DND-41 (cell line): ENCODE results near the gene PRAC2.
A peak's percentile ranks its signal among the peaks of the same experiment; 100 is the strongest.

ENCODE experiments used
- ATAC-seq: fragments of 200-7000 bp; cut with Tn5 transposase; 3 replicates; pipeline ENCODE4 v1.9.1; 2021; ENCODE audit warnings: low read depth; ENCODE audit not compliant: insufficient read depth
- DNase-seq: peaks from one replicate; pipeline ENCODE4 v3.0.0-alpha.2; 2020
- H2AFZ ChIP-seq: 2 replicates; pipeline ENCODE4 v1.6.0; 2012; ENCODE audit warnings: low read depth, low read length
- H3K27ac ChIP-seq: 2 replicates; pipeline ENCODE4 v1.5.1; 2012; ENCODE audit warnings: low read length, inconsistent platforms
- H3K27me3 ChIP-seq: fragments of 200-600 bp; sonication (generic); 2 replicates; pipeline ENCODE4 v1.6.0; 2012; ENCODE audit warnings: low read length, mild to moderate bottlenecking, inconsistent platforms; ENCODE audit not compliant: insufficient read depth, poor library complexity
- H3K36me3 ChIP-seq: 2 replicates; pipeline ENCODE4 v1.5.1; 2012; ENCODE audit warnings: low read length, inconsistent platforms; ENCODE audit not compliant: insufficient read depth
- H3K4me1 ChIP-seq: 2 replicates; pipeline ENCODE4 v1.5.1; 2012; ENCODE audit warnings: mild to moderate bottlenecking, low read length; ENCODE audit not compliant: insufficient read depth
- H3K4me2 ChIP-seq: 2 replicates; pipeline ENCODE4 v1.6.0; 2012; ENCODE audit warnings: mild to moderate bottlenecking, moderate library complexity, low read length, inconsistent platforms; ENCODE audit not compliant: insufficient read depth
- H3K4me3 ChIP-seq, 2 experiments: fragments of 200-600 bp in 1 of 2; shearing (Covaris generic) in 1 of 2; 2 replicates each; pipeline ENCODE4 v1.5.1; 2012 to 2016; ENCODE audit warnings: inconsistent platforms in 2 of 2, low read length in 2 of 2, mild to moderate bottlenecking in 2 of 2, low read depth in 1 of 2, moderate library complexity in 1 of 2
- H3K79me2 ChIP-seq: 2 replicates; pipeline ENCODE4 v1.6.0; 2012; ENCODE audit warnings: low read length, inconsistent platforms; ENCODE audit not compliant: insufficient read depth
- H3K9ac ChIP-seq: 2 replicates; pipeline ENCODE4 v1.6.0; 2012; ENCODE audit warnings: low read depth, mild to moderate bottlenecking, inconsistent platforms, low read length, moderate library complexity
- H3K9me3 ChIP-seq: 2 replicates; pipeline ENCODE4 v1.5.1; 2012; ENCODE audit warnings: low read length, moderate library complexity, mild to moderate bottlenecking, inconsistent platforms; ENCODE audit not compliant: insufficient read depth, severe bottlenecking
- H4K20me1 ChIP-seq: 2 replicates; pipeline ENCODE4 v1.6.0; 2012; ENCODE audit warnings: low read length; ENCODE audit not compliant: insufficient read depth
- EZH2 ChIP-seq: IDR thresholded peaks from 3 replicates; pipeline ENCODE4 v1.6.1; 2012; ENCODE audit warnings: borderline replicate concordance, low read depth, mild to moderate bottlenecking, moderate library complexity, low read length, inconsistent platforms; ENCODE audit not compliant: severe bottlenecking
- TF ChIP-seq, protein P1 (sequence below): IDR thresholded peaks from 2 replicates; pipeline ENCODE4 v1.5.1; 2012; ENCODE audit warnings: borderline replicate concordance, low read length, moderate library complexity, mild to moderate bottlenecking; ENCODE audit not compliant: poor library complexity, severe bottlenecking; ENCODE audit errors: extremely low read depth

PRAC2 gene

GRCh38 chr17:48769009-48769675, 46.2 kb downstream of the PRAC2 start:
- H3K4me3 ChIP-seq = no peak overlapping the region
- no peaks in the 10 kb centered on the region for H3K9me3 ChIP-seq
- no peak overlapping the region for H3K27ac ChIP-seq
- H2AFZ ChIP-seq = peak overlapping the region; percentile 22; the same call in 1 of the 2 replicates
- no peak for DNase-seq
- H3K4me2 ChIP-seq = no peak overlapping the region
- TF ChIP-seq, protein P1, sequence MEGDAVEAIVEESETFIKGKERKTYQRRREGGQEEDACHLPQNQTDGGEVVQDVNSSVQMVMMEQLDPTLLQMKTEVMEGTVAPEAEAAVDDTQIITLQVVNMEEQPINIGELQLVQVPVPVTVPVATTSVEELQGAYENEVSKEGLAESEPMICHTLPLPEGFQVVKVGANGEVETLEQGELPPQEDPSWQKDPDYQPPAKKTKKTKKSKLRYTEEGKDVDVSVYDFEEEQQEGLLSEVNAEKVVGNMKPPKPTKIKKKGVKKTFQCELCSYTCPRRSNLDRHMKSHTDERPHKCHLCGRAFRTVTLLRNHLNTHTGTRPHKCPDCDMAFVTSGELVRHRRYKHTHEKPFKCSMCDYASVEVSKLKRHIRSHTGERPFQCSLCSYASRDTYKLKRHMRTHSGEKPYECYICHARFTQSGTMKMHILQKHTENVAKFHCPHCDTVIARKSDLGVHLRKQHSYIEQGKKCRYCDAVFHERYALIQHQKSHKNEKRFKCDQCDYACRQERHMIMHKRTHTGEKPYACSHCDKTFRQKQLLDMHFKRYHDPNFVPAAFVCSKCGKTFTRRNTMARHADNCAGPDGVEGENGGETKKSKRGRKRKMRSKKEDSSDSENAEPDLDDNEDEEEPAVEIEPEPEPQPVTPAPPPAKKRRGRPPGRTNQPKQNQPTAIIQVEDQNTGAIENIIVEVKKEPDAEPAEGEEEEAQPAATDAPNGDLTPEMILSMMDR = no peak
- TF ChIP-seq EZH2 = no peak
- ATAC-seq = no peak
- H4K20me1 ChIP-seq = no peaks in the 10 kb centered on the region
- H3K4me1 ChIP-seq = no peaks in the 10 kb centered on the region
- no peak overlapping the region for H3K9ac ChIP-seq
- H3K79me2 ChIP-seq = no peaks in the 10 kb centered on the region
- peaks cover 4% of the 10 kb centered on the region for H3K27me3 ChIP-seq
- no peaks in the 10 kb centered on the region for H3K36me3 ChIP-seq

DNA sequence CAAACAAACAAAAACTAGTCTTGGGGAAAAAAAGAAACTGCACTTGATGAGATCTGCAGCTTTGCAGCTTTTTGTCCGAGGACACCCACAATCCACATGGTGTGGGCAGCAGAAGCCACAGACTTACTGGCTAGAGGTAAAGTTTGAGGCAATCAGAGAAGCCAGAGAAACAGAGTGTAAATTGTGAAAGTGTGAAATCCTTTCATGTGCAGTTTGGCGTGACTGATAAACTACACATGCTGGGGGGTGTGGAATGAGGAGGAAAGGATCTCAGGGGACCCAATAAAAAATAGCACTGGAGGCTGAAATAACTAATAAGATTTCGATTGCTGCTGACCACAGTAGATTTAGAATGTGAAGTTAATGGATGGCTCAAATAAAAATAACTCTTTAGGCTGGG, 48.0 kb downstream of the PRAC2 start:
- H3K4me2 ChIP-seq = no peak overlapping the region
- H3K36me3 ChIP-seq = no peaks in the 10 kb centered on the region
- H3K9me3 ChIP-seq = no peaks in the 10 kb centered on the region
- no peaks in the 10 kb centered on the region for H4K20me1 ChIP-seq
- TF ChIP-seq, protein P1 = no peak
- TF ChIP-seq EZH2 = no peak
- no peak for ATAC-seq
- H2AFZ ChIP-seq = no peak overlapping the region
- peaks cover 4% of the 10 kb centered on the region for H3K27me3 ChIP-seq
- H3K79me2 ChIP-seq = no peaks in the 10 kb centered on the region
- no peak for DNase-seq
- no peak overlapping the region for H3K4me3 ChIP-seq
- no peak overlapping the region for H3K9ac ChIP-seq
- H3K4me1 ChIP-seq = no peaks in the 10 kb centered on the region
- no peak overlapping the region for H3K27ac ChIP-seq

GRCh38 chr17:48773245-48773644, 50.3 kb downstream of the PRAC2 start:
- no peak overlapping the region for H3K27ac ChIP-seq
- H3K4me2 ChIP-seq = no peak overlapping the region
- no peak overlapping the region for H3K9ac ChIP-seq
- no peak overlapping the region for H2AFZ ChIP-seq
- no peaks in the 10 kb centered on the region for H4K20me1 ChIP-seq
- ATAC-seq (no peak), DNase-seq (no peak)
- H3K79me2 ChIP-seq = no peaks in the 10 kb centered on the region
- peaks cover 4% of the 10 kb centered on the region for H3K27me3 ChIP-seq
- no peaks in the 10 kb centered on the region for H3K4me1 ChIP-seq
- TF ChIP-seq, protein P1 = no peak
- TF ChIP-seq EZH2 = no peak
- no peaks in the 10 kb centered on the region for H3K36me3 ChIP-seq
- no peak overlapping the region for H3K4me3 ChIP-seq
- no peaks in the 10 kb centered on the region for H3K9me3 ChIP-seq
